Fibroblast of mammary gland (primary cell): Measurements from ENCODE around the gene CCDC148.

Experiments
- DNase-seq: peaks from one replicate; pipeline ENCODE4 v3.0.0-alpha.2; 2010; ENCODE audit warnings: low read depth
- H3K4me3 ChIP-seq: 2 replicates; pipeline ENCODE4 v1.5.1; 2011; ENCODE audit warnings: low read depth, mild to moderate bottlenecking, low read length, moderate library complexity; ENCODE audit not compliant: control insufficient read depth
- TF ChIP-seq, protein P1 (sequence below): conservative IDR thresholded peaks from 2 replicates; pipeline ENCODE4 v1.5.1; 2011; ENCODE audit warnings: low read depth, low read length, inconsistent platforms; ENCODE audit not compliant: control insufficient read depth, insufficient read depth

The CCDC148 gene

DNA sequence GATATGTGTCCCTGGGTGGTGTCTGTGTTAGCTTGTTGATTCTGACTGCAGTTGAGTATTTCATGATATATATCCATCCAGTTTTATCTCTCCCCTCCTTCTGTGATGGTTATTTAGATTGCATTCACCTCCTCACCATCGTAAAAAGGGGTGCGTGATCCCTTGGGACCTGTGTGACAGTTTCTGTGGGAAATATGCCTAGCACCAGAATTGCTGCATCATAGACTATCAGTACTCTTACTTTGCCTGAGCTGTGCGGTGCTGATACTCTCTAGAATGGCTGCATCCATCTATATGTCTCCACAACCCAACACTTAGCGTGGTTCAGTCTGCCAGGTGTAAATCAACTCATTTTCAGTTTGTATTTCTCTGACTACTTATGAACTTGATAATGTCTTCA, 34.5 kb upstream of the CCDC148 start:
- TF ChIP-seq, protein P1, sequence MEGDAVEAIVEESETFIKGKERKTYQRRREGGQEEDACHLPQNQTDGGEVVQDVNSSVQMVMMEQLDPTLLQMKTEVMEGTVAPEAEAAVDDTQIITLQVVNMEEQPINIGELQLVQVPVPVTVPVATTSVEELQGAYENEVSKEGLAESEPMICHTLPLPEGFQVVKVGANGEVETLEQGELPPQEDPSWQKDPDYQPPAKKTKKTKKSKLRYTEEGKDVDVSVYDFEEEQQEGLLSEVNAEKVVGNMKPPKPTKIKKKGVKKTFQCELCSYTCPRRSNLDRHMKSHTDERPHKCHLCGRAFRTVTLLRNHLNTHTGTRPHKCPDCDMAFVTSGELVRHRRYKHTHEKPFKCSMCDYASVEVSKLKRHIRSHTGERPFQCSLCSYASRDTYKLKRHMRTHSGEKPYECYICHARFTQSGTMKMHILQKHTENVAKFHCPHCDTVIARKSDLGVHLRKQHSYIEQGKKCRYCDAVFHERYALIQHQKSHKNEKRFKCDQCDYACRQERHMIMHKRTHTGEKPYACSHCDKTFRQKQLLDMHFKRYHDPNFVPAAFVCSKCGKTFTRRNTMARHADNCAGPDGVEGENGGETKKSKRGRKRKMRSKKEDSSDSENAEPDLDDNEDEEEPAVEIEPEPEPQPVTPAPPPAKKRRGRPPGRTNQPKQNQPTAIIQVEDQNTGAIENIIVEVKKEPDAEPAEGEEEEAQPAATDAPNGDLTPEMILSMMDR = no peak
- DNase-seq = no peak

DNA sequence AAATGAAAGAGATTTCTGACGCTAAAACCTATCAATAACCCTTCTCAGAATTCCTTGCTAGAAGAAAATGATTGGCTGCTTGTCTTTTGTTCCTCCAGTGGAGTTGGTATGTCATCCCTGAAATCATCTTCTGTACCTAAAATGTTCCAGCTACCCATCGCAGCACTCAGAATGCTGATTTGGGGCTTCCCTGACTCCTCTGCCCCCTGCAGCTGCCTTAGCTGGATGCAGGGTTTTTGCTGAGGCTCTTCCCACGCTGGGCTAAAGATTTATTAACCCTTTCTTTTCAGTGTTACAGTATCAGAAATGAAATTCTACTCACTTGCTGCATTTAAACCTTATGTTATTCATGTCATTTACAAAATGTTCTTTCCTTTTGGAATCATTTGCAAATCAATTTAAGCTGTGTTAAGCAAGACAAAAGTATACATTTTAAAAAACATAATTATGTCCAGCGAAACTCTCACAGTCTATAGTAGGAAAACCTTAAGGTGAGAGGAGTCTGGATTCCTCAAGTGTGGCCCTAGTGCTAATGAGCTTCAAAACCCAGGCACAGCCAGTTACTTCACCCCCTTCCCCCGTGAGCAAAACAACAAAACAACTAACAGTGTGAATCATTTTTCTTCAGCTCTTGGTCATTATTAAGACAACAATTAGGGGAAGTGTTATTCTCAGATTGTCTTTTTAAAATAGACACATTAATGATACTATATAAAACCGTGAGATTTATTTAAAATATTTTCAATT, 33.0 kb upstream of the CCDC148 start:
- TF ChIP-seq, protein P1 = no peak
- no peak for DNase-seq
- H3K4me3 ChIP-seq = no peak overlapping the region

More for the DNA sequence above, 34.5 kb upstream of the CCDC148 start:
- no peak overlapping the region for H3K4me3 ChIP-seq

DNA sequence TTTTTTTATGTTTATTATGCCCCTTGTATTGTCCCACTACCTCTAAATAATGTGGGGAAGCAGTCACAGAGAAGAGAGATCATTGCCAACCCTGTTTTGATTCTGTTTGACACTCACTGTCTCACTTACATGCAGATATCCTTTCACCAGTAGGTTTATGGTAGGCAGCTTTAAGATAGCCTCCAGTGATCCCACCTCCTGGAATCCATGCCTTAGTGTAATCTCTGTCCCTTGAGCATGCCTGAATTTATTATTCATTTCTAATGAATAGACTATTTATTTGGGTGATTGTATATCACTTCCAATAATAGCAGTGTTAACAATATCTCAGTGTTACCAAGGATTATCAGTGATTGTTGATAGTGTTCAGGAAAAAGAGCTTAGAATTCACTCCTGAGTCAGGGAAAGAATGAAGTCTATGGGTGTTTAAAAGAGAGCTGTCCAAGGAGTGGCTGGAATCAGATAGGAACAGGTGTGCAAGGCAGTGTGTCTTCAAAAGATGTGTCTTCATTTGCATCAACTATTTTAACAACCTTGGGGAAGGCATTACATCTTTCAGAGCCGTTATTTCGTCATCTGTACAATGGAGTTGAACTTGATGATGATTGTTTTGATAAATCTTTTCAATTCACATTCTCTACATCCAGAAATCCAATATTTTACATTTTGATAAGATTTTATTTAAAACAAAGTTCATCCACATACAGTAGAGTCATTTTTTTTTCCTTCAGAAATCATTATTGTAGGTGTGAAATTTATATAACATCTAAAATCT, 32.1 kb upstream of the CCDC148 start:
- H3K4me3 ChIP-seq = no peak overlapping the region
- no peak for DNase-seq
- TF ChIP-seq, protein P1 = no peak

DNA sequence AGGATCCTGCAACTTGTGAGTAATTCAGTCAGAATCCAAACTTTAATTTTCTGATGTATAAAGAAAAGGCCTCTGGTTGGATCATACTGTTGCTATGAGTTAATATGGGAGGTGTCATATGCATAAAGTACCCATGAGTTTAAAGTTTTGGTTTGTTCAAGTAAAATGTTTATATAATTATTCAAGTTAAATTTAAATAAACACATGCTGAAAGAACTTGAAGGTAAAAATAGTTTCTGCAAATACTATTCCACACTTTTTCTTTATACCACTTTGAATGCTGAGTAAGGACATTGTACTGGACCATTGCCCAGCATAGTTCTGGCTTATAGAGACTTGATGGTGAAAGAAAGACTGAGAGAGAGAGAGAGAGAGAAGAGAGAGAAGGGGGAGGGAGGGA, 30.9 kb upstream of the CCDC148 start:
- TF ChIP-seq, protein P1 = no peak
- DNase-seq = peak; percentile 64
- no peak overlapping the region for H3K4me3 ChIP-seq

DNA sequence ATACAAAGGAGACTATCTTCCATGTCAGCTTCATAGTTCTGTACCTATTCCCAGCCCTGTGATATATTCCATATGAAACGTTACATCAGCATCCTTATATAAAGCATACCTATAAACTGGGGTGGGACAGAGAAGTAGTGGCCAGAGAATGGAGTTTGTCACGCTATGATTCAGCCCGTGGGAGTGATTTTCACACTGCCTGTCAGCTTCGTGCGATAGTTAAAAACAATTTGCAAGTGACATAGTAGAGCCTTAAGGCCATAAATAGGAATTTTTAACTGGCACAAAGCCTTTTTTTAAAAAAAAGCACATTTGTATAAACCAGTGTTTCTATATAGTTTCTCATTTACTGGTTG, 30.4 kb upstream of the CCDC148 start:
- DNase-seq = peak; percentile 40
- H3K4me3 ChIP-seq = no peak overlapping the region
- TF ChIP-seq, protein P1 = no peak

DNA sequence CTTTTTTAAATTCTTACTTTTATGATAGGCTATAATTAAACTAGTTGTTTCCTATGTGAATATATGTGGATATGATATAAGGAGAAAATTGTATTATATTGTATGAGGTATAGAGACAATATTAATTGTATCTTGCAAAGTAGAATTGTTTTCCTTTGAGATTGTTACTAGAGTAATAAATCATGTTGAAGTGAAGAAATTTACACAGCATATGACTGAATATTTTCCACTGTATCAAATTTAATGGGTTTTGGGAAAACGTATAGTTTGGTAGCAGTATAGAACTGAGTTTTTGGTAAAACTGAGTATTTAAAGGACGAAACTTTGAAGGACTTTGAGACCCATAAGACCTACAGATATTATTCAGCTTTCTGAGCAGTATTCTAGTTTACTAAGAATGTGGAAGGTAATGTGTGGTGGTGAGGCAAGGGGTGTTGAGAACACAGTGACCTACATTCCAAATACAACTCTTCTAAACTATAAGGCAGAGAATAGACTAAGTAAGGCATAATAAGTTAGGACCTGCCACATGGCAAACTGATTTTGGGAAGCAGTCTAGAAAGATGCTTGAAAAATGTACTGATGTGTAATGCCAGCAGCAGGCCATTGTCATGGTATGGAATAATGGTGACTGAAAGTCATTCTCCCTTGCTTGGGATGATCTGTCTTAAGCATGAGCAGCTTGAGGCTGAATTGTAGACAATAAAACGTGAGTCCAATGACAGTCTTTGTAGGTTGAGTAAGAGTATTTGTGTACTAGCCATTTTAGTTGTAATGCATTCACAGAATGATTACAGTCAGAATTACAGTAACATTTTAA, 29.8 kb upstream of the CCDC148 start:
- TF ChIP-seq, protein P1 = no peak
- DNase-seq = no peak
- no peak overlapping the region for H3K4me3 ChIP-seq
